Measurements from ENCODE around the gene DISC1.
"Not testable (repeated sequence)": the region's sequence is repeated elsewhere in the genome, so short reads cannot be mapped to it uniquely, and the experiment has no call there.

The DISC1 gene

GRCh38 chr1:231626535-231626950 is at the start of gene DISC1:
TSS of gene DISC1 (plus strand) at chr1:231626790. CDS start at chr1:231626868, 78 bp downstream.
- peak in 1 of 2 donors; percentile 49 for DNase-seq (ENCODE audit: extremely low read depth in 1 of 2, low read depth in 1 of 2)

GRCh38 chr1:231576804-231577718 is 49.5 kb upstream of the DISC1 start:
- DNase-seq (ENCODE audit: extremely low read depth in 1 of 2, low read depth in 1 of 2): no peak

GRCh38 chr1:231580874-231581273 is 45.7 kb upstream of the DISC1 start:
- no peak for DNase-seq (ENCODE audit: extremely low read depth in 1 of 2, low read depth in 1 of 2)

- DNase-seq (ENCODE audit: extremely low read depth in 1 of 2, low read depth in 1 of 2): no peak
Measured at GRCh38 chr1:231581859-231582258, 44.7 kb upstream of the DISC1 start.

- DNase-seq (ENCODE audit: extremely low read depth in 1 of 2, low read depth in 1 of 2): no peak
Measured at GRCh38 chr1:231583376-231583775, 43.2 kb upstream of the DISC1 start.

GRCh38 chr1:231584117-231584516 is 42.5 kb upstream of the DISC1 start:
- DNase-seq (ENCODE audit: extremely low read depth in 1 of 2, low read depth in 1 of 2): no peak

- no peak for DNase-seq (ENCODE audit: extremely low read depth in 1 of 2, low read depth in 1 of 2)
Measured at GRCh38 chr1:231584921-231585320, 41.7 kb upstream of the DISC1 start.

- DNase-seq (ENCODE audit: extremely low read depth in 1 of 2, low read depth in 1 of 2): no peak
Measured at GRCh38 chr1:231590453-231591198, 36.0 kb upstream of the DISC1 start.

GRCh38 chr1:231591466-231591865 is 35.1 kb upstream of the DISC1 start:
- DNase-seq (ENCODE audit: extremely low read depth in 1 of 2, low read depth in 1 of 2): no peak

- no peak for DNase-seq (ENCODE audit: extremely low read depth in 1 of 2, low read depth in 1 of 2)
Measured at GRCh38 chr1:231592809-231593208, 33.8 kb upstream of the DISC1 start.

- not testable (repeated sequence) for DNase-seq (ENCODE audit: extremely low read depth in 1 of 2, low read depth in 1 of 2)
Measured at GRCh38 chr1:231593264-231593663, 33.3 kb upstream of the DISC1 start.

- no peak for DNase-seq (ENCODE audit: extremely low read depth in 1 of 2, low read depth in 1 of 2)
Measured at GRCh38 chr1:231594123-231594522, 32.5 kb upstream of the DISC1 start.

- no peak for DNase-seq (ENCODE audit: extremely low read depth in 1 of 2, low read depth in 1 of 2)
Measured at GRCh38 chr1:231594749-231595148, 31.8 kb upstream of the DISC1 start.

GRCh38 chr1:231596337-231596791 is 30.2 kb upstream of the DISC1 start:
- no peak for DNase-seq (ENCODE audit: extremely low read depth in 1 of 2, low read depth in 1 of 2)

- DNase-seq (ENCODE audit: extremely low read depth in 1 of 2, low read depth in 1 of 2): no peak
Measured at GRCh38 chr1:231597971-231598370, 28.6 kb upstream of the DISC1 start.

- DNase-seq (ENCODE audit: extremely low read depth in 1 of 2, low read depth in 1 of 2): no peak
Measured at GRCh38 chr1:231600458-231600976, 26.1 kb upstream of the DISC1 start.

- no peak for DNase-seq (ENCODE audit: extremely low read depth in 1 of 2, low read depth in 1 of 2)
Measured at GRCh38 chr1:231601824-231602672, 24.5 kb upstream of the DISC1 start.

GRCh38 chr1:231602673-231602984 is 24.0 kb upstream of the DISC1 start:
- no peak for DNase-seq (ENCODE audit: extremely low read depth in 1 of 2, low read depth in 1 of 2)

- DNase-seq (ENCODE audit: extremely low read depth in 1 of 2, low read depth in 1 of 2): no peak
Measured at GRCh38 chr1:231603598-231604275, 22.9 kb upstream of the DISC1 start.

GRCh38 chr1:231604276-231604621 is 22.3 kb upstream of the DISC1 start:
- DNase-seq (ENCODE audit: extremely low read depth in 1 of 2, low read depth in 1 of 2): no peak

Data from activated CD8-positive, alpha-beta memory T cell treated with anti-CD3 and anti-CD28 coated beads for 1 hour (primary cell).